Measurements from ENCODE around the gene CDK5RAP3.
A peak's percentile ranks its signal among the peaks of the same experiment; 100 is the strongest.
"Not testable (repeated sequence)": the region's sequence is repeated elsewhere in the genome, so short reads cannot be mapped to it uniquely, and the experiment has no call there.

The CDK5RAP3 gene

DNA sequence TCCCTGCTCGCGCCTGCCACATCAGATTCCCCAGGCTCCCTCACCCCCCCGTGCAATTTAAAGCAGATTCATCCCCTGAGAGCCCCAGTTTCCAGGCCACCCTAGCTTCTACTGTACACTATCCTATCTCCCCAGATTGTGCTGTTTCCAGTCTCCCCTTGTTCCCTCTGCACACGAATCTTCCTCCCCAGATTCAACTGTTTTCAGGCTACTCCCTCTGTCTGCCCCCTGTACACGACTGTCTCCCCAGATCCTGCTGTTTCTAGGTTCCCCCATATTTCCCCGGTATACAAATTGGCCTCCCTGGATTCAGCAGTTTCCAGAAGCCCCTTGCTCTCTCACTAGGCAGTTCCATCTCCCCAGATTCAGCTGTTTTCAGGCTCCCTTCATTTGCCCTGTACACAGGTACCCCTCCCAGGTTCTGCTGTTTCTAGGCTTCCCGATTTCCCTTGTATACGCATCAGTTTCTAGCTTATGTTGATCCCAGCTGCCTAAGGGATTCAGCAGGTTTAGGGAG, 43.7 kb downstream of the CDK5RAP3 start:
- no peak overlapping the region for H3K27ac ChIP-seq (ENCODE audit: low read depth, low read length)
- H2BK12ac ChIP-seq (ENCODE audit: low read length): no peak overlapping the region
- no peak overlapping the region for H3K4me2 ChIP-seq (ENCODE audit: low read length)
- H2AFZ ChIP-seq (ENCODE audit: insufficient read depth, low read length, poor library complexity): no peak overlapping the region
- H3K27me3 ChIP-seq (ENCODE audit: insufficient read depth, low read length): peaks cover 11% of the 10 kb centered on the region
- H2BK120ac ChIP-seq (ENCODE audit: insufficient read depth, low read length, poor library complexity): no peak overlapping the region
- no peaks in the 10 kb centered on the region for H3K9me3 ChIP-seq (ENCODE audit: insufficient read depth, low read depth, low read length)
- no peak overlapping the region for H3K14ac ChIP-seq (ENCODE audit: low read length)
- no peak overlapping the region for H3K18ac ChIP-seq (ENCODE audit: low read length)
- H3K4me3 ChIP-seq (ENCODE audit: low read depth, low read length): no peak overlapping the region
- H3K23ac ChIP-seq (ENCODE audit: low read length): no peak overlapping the region
- DNase-seq: no peak
- H3K79me2 ChIP-seq (ENCODE audit: control insufficient read depth, insufficient read depth, low read length, poor library complexity): no peaks in the 10 kb centered on the region
- H3K9ac ChIP-seq (ENCODE audit: low read length): no peak overlapping the region
- no peak overlapping the region for H4K12ac ChIP-seq (ENCODE audit: low read depth, low read length)
- H3K79me1 ChIP-seq (ENCODE audit: low read length): no peaks in the 10 kb centered on the region
- whole genome bisulfite sequencing (ENCODE audit: extremely low coverage, insufficient coverage, insufficient read length): no CpG with 5 or more reads among the region's 8 CpGs
- no peaks in the 10 kb centered on the region for H3K36me3 ChIP-seq (ENCODE audit: control insufficient read depth in 1 of 2, insufficient read depth in 2 of 2, low read length in 2 of 2)
- no peak overlapping the region for H2AK5ac ChIP-seq (ENCODE audit: low read length)
- H3K4me1 ChIP-seq (ENCODE audit: control insufficient read depth in 1 of 2, insufficient read depth in 2 of 2, low read length in 2 of 2): peaks cover 0 to 8% of the 10 kb centered on the region in 2 experiments
- H2BK5ac ChIP-seq (ENCODE audit: low read depth, low read length, poor library complexity): no peak overlapping the region
- H3K4ac ChIP-seq (ENCODE audit: low read depth, low read length): no peak overlapping the region
- no peak overlapping the region for H4K8ac ChIP-seq (ENCODE audit: low read depth, low read length)
- H4K91ac ChIP-seq (ENCODE audit: low read depth, low read length): no peak overlapping the region

DNA sequence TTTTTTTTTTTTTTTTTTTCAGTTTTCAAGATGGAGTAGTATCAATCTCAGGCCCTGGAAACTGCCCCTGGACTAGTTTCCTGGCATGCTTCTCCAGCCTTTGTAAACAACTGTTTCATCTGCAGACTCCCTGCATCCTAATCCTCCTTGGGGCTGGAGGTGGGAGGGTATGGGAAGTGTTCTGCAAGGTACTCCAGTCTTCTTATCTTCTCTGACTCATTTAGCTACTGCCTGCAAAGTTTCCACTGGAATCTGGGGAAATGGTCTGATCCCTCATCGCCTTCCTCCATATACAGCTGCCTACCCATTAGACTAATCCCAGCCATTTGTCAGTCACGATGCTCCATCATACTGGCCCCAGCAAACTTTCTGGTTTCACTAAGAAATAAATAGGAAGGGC, 45.2 kb downstream of the CDK5RAP3 start:
- no peak overlapping the region for H3K23ac ChIP-seq (ENCODE audit: low read length)
- no peak overlapping the region for H3K4me3 ChIP-seq (ENCODE audit: low read depth, low read length)
- no peak overlapping the region for H2AK5ac ChIP-seq (ENCODE audit: low read length)
- no peak overlapping the region for H3K14ac ChIP-seq (ENCODE audit: low read length)
- H3K27me3 ChIP-seq (ENCODE audit: insufficient read depth, low read length): peaks cover 11% of the 10 kb centered on the region
- H2AFZ ChIP-seq (ENCODE audit: insufficient read depth, low read length, poor library complexity): no peak overlapping the region
- no peak overlapping the region for H4K12ac ChIP-seq (ENCODE audit: low read depth, low read length)
- H3K4me1 ChIP-seq (ENCODE audit: control insufficient read depth in 1 of 2, insufficient read depth in 2 of 2, low read length in 2 of 2): peaks cover 0 to 8% of the 10 kb centered on the region in 2 experiments
- peak; percentile 54 to 61 for DNase-seq
- no peaks in the 10 kb centered on the region for H3K79me2 ChIP-seq (ENCODE audit: control insufficient read depth, insufficient read depth, low read length, poor library complexity)
- no peak overlapping the region for H4K8ac ChIP-seq (ENCODE audit: low read depth, low read length)
- H4K91ac ChIP-seq (ENCODE audit: low read depth, low read length): no peak overlapping the region
- H3K27ac ChIP-seq (ENCODE audit: low read depth, low read length): no peak overlapping the region
- H3K9ac ChIP-seq (ENCODE audit: low read length): no peak overlapping the region
- H3K4ac ChIP-seq (ENCODE audit: low read depth, low read length): no peak overlapping the region
- H3K36me3 ChIP-seq (ENCODE audit: control insufficient read depth in 1 of 2, insufficient read depth in 2 of 2, low read length in 2 of 2): no peaks in the 10 kb centered on the region
- no peaks in the 10 kb centered on the region for H3K79me1 ChIP-seq (ENCODE audit: low read length)
- H3K4me2 ChIP-seq (ENCODE audit: low read length): no peak overlapping the region
- H3K18ac ChIP-seq (ENCODE audit: low read length): no peak overlapping the region
- H2BK120ac ChIP-seq (ENCODE audit: insufficient read depth, low read length, poor library complexity): no peak overlapping the region
- WGBS (ENCODE audit: extremely low coverage, insufficient coverage, insufficient read length): no CpG with 5 or more reads among the region's 2 CpGs
- H3K9me3 ChIP-seq (ENCODE audit: insufficient read depth, low read depth, low read length): no peaks in the 10 kb centered on the region
- no peak overlapping the region for H2BK12ac ChIP-seq (ENCODE audit: low read length)
- H2BK5ac ChIP-seq (ENCODE audit: low read depth, low read length, poor library complexity): no peak overlapping the region

DNA sequence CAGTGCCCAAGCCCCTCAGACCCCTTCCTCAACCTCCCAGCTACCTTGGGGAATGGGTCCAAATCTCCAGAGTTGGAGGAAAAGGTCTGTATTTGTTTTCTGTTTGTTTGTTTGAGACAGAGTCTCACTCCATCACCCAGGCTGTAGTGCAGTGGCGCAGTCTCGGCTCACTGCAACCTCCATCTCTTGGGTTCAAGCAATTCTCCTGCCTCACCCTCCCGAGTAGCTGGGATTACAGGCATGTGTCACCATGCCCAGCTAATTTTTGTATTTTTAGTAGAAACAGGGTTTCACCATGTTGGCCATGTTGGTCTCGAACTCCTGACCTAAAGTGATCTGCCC, 46.9 kb downstream of the CDK5RAP3 start:
- H3K14ac ChIP-seq (ENCODE audit: low read length); H3K4me3 ChIP-seq (ENCODE audit: low read depth, low read length); DNase-seq: not testable (repeated sequence)

DNA sequence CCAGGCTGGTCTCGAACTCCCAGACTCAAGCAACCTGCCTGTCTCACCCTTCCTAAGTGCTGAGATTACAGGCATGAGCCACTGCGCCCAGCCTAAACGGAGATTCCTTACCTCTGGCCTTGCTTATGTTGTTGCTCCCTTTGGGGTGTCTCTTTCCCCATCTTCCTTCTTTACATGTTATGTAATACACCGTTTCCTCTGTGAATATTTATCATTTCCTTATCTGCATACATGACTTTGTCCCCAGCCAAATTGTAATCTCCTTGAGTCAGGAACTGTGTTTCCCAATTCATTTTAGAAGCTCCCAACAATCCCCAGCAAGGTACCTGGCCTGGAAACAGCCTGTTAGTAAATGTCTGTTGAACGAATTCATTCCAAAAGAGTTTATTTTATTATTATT, 51.0 kb downstream of the CDK5RAP3 start:
- no peak overlapping the region for H2AK5ac ChIP-seq (ENCODE audit: low read length)
- WGBS (ENCODE audit: extremely low coverage, insufficient coverage, insufficient read length): no CpG with 5 or more reads among the region's 5 CpGs

More for the DNA sequence above, 46.9 kb downstream of the CDK5RAP3 start:
- not testable (repeated sequence) for H3K4me1 ChIP-seq (ENCODE audit: control insufficient read depth in 1 of 2, insufficient read depth in 2 of 2, low read length in 2 of 2); H3K27ac ChIP-seq (ENCODE audit: low read depth, low read length); H3K36me3 ChIP-seq (ENCODE audit: control insufficient read depth in 1 of 2, insufficient read depth in 2 of 2, low read length in 2 of 2); H3K4ac ChIP-seq (ENCODE audit: low read depth, low read length); H2AK5ac ChIP-seq (ENCODE audit: low read length); H4K91ac ChIP-seq (ENCODE audit: low read depth, low read length); H3K79me1 ChIP-seq (ENCODE audit: low read length); H3K23ac ChIP-seq (ENCODE audit: low read length); H3K79me2 ChIP-seq (ENCODE audit: control insufficient read depth, insufficient read depth, low read length, poor library complexity); H3K9ac ChIP-seq (ENCODE audit: low read length); H2AFZ ChIP-seq (ENCODE audit: insufficient read depth, low read length, poor library complexity); H2BK12ac ChIP-seq (ENCODE audit: low read length); H4K8ac ChIP-seq (ENCODE audit: low read depth, low read length); H3K9me3 ChIP-seq (ENCODE audit: insufficient read depth, low read depth, low read length); H2BK120ac ChIP-seq (ENCODE audit: insufficient read depth, low read length, poor library complexity); H3K4me2 ChIP-seq (ENCODE audit: low read length); H3K27me3 ChIP-seq (ENCODE audit: insufficient read depth, low read length); H4K12ac ChIP-seq (ENCODE audit: low read depth, low read length); H2BK5ac ChIP-seq (ENCODE audit: low read depth, low read length, poor library complexity); H3K18ac ChIP-seq (ENCODE audit: low read length)
- WGBS (ENCODE audit: extremely low coverage, insufficient coverage, insufficient read length): no CpG with 5 or more reads among the region's 4 CpGs

More for the DNA sequence above, 51.0 kb downstream of the CDK5RAP3 start:
- Histone ChIP-seq H3K4ac (ENCODE audit: low read depth, low read length) (no peak overlapping the region), H3K79me2 (ENCODE audit: control insufficient read depth, insufficient read depth, low read length, poor library complexity) (no peaks in the 10 kb centered on the region), H3K14ac (ENCODE audit: low read length) (no peak overlapping the region), H2BK120ac (ENCODE audit: insufficient read depth, low read length, poor library complexity) (no peak overlapping the region), H2BK5ac (ENCODE audit: low read depth, low read length, poor library complexity) (no peak overlapping the region), H3K23ac (ENCODE audit: low read length) (no peak overlapping the region), H3K79me1 (ENCODE audit: low read length) (no peaks in the 10 kb centered on the region), H3K4me2 (ENCODE audit: low read length) (no peak overlapping the region), H3K9me3 (ENCODE audit: insufficient read depth, low read depth, low read length) (peaks cover 4% of the 10 kb centered on the region), H2BK12ac (ENCODE audit: low read length) (no peak overlapping the region), H3K27ac (ENCODE audit: low read depth, low read length) (no peak overlapping the region), H3K18ac (ENCODE audit: low read length) (no peak overlapping the region), H3K4me1 (ENCODE audit: control insufficient read depth in 1 of 2, insufficient read depth in 2 of 2, low read length in 2 of 2) (peaks cover 22 to 23% of the 10 kb centered on the region in 2 experiments), H3K36me3 (ENCODE audit: control insufficient read depth in 1 of 2, insufficient read depth in 2 of 2, low read length in 2 of 2) (no peaks in the 10 kb centered on the region), H4K12ac (ENCODE audit: low read depth, low read length) (no peak overlapping the region), H2AFZ (ENCODE audit: insufficient read depth, low read length, poor library complexity) (no peak overlapping the region), H4K8ac (ENCODE audit: low read depth, low read length) (no peak overlapping the region), H3K27me3 (ENCODE audit: insufficient read depth, low read length) (peaks cover 17% of the 10 kb centered on the region), H3K4me3 (ENCODE audit: low read depth, low read length) (no peak overlapping the region), H4K91ac (ENCODE audit: low read depth, low read length) (no peak overlapping the region), H3K9ac (ENCODE audit: low read length) (no peak overlapping the region)
- DNase-seq: no peak
